ENCODE measurements around the gene RNF115. TPM values are rescaled to one million over a fixed set of nuclear protein-coding genes. Genes with fewer than 3 reads are reported as not detected.

The RNF115 gene
- total RNA-seq, 1 experiment from 2014 or later, result 11.0 TPM

- Histone ChIP-seq H3K9ac (ENCODE audit: extremely low read depth, insufficient read length, low read length) (no peak overlapping the region), H4K5ac (ENCODE audit: insufficient read length, low read depth, low read length) (no peak overlapping the region), H3K27me3 (ENCODE audit: insufficient read depth, low read length) (no peaks in the 10 kb centered on the region), H2BK20ac (ENCODE audit: low read depth, low read length, poor library complexity, severe bottlenecking) (no peak overlapping the region), H2BK12ac (ENCODE audit: insufficient read length, low read depth, low read length) (no peak overlapping the region), H2BK5ac (ENCODE audit: insufficient read length, low read length) (no peak overlapping the region), H4K91ac (ENCODE audit: insufficient read length, low read depth, low read length) (no peak overlapping the region), H3K23me2 (ENCODE audit: insufficient read length, low read depth, low read length, poor library complexity, severe bottlenecking) (no peaks in the 10 kb centered on the region), H3K4ac (ENCODE audit: low read depth, low read length) (no peak overlapping the region), H2BK15ac (ENCODE audit: low read depth, low read length) (no peak overlapping the region), H3K27ac (ENCODE audit: insufficient read length, low read depth, low read length) (no peak overlapping the region), H3K4me2 (ENCODE audit: insufficient read depth, insufficient read length, low read length) (no peak overlapping the region), H2AK5ac (ENCODE audit: insufficient read length, low read length) (no peak overlapping the region), H3K23ac (ENCODE audit: insufficient read length, low read depth, low read length) (no peak overlapping the region), H3K4me1 (ENCODE audit: insufficient read depth, low read length) (peaks cover 2% of the 10 kb centered on the region; the same call in 1 of the 2 replicates), H2BK120ac (ENCODE audit: low read depth, low read length, poor library complexity, severe bottlenecking) (no peak overlapping the region), H4K20me1 (ENCODE audit: control insufficient read depth, insufficient read depth, insufficient read length) (no peaks in the 10 kb centered on the region), H2AFZ (ENCODE audit: low read length) (no peak overlapping the region), H3K56ac (ENCODE audit: insufficient read length, low read depth, low read length) (no peak overlapping the region), H3K14ac (ENCODE audit: insufficient read depth, low read length) (no peak overlapping the region), H4K8ac (replicated peaks; ENCODE audit: insufficient read length, low read depth, low read length) (no peak overlapping the region), H3K79me1 (ENCODE audit: insufficient read depth, low read depth, low read length, poor library complexity, severe bottlenecking) (no peaks in the 10 kb centered on the region), H3K79me2 (ENCODE audit: insufficient read depth, low read length) (no peaks in the 10 kb centered on the region), H3T11ph (ENCODE audit: low read length) (no peak overlapping the region), H3K18ac (ENCODE audit: insufficient read length, low read depth, low read length) (no peak overlapping the region), H3K9me3 (ENCODE audit: control insufficient read depth, low read depth, low read length) (no peaks in the 10 kb centered on the region)
- H3K4me3 Mint-ChIP-seq, result no peak overlapping the region
- TF ChIP-seq, protein P1, sequence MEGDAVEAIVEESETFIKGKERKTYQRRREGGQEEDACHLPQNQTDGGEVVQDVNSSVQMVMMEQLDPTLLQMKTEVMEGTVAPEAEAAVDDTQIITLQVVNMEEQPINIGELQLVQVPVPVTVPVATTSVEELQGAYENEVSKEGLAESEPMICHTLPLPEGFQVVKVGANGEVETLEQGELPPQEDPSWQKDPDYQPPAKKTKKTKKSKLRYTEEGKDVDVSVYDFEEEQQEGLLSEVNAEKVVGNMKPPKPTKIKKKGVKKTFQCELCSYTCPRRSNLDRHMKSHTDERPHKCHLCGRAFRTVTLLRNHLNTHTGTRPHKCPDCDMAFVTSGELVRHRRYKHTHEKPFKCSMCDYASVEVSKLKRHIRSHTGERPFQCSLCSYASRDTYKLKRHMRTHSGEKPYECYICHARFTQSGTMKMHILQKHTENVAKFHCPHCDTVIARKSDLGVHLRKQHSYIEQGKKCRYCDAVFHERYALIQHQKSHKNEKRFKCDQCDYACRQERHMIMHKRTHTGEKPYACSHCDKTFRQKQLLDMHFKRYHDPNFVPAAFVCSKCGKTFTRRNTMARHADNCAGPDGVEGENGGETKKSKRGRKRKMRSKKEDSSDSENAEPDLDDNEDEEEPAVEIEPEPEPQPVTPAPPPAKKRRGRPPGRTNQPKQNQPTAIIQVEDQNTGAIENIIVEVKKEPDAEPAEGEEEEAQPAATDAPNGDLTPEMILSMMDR (conservative IDR thresholded peaks at IDR 0.05), result no peak
- peaks cover 15 to 17% of the 10 kb centered on the region in 2 experiments; a peak in 3 of 4 replicates for H3K4me1 Mint-ChIP-seq
- no peaks in the 10 kb centered on the region for H3K9me3 Mint-ChIP-seq
- no peak overlapping the region for H3K27ac Mint-ChIP-seq
- H3K36me3 Mint-ChIP-seq (ENCODE audit: insufficient read depth in 1 of 3, low read depth in 3 of 3), result no peaks in the 10 kb centered on the region
- no peaks in the 10 kb centered on the region for H3K27me3 Mint-ChIP-seq (ENCODE audit: low read depth)
- DNase-seq, result no peak
- no CpG with 5 or more reads among the region's 4 CpGs for WGBS (ENCODE audit: extremely low coverage, insufficient read length, low lambda C conversion rate)
These were observed 113.4 kb downstream of the RNF115 start for GRCh38 chr1:145710291-145711027.
